GM18517 (cell line): ENCODE data around the gene HOXB8.

Experiments
- ATAC-seq: cut with Tn5 transposase; IDR thresholded peaks from one replicate; pipeline ENCODE4 v1.9.1; 2021; ENCODE audit warnings: mild to moderate bottlenecking, moderate library complexity; ENCODE audit not compliant: unreplicated experiment

The HOXB8 gene

DNA sequence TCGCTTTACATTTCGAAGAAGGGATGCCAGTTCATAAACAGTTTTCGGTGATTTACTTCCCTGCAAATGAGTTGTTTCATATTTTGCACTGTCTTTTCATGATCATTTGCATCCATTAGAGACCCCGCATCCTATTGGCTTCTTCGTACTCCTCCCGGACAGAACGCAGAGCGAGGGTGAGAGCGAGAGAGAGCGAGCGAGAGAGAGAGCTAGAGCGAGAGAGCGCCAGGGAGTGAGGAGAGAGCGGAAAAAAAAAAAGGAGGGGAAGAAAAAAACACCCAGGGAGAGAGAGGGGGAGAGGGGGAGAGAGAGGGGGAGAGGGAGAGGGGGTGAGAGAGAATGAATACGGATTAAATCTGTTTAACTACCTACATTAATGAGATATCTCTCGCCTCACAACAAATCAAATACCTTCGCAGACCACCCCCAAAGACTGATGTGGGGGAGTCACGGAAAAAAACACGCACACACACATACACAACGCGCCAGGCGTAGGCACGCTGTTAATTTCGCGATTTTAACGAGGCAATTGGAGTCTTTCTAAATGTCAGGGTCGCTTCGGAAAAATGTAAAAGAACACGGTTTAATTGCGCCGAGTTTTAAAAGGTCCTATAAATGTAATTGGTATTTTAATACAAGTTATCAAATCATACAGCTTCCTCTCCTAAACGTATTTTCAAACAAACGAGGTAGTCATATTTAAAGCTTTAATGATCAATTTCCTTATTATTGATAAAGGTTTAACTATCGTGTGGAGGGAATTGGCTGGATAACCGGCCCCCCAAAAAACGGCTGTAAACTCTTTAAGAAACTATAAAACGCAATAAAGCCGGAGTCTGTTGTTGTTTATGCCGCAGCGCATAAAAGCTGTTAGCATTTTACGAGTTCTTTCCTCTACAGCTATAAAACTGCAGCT is at the start of gene HOXB8:
Gene HOXB8 (minus strand): TSS at position 246 of the 916 bp plus-strand sequence. CDS start 588 bp downstream, outside the sequence.
- no peak for ATAC-seq

DNA sequence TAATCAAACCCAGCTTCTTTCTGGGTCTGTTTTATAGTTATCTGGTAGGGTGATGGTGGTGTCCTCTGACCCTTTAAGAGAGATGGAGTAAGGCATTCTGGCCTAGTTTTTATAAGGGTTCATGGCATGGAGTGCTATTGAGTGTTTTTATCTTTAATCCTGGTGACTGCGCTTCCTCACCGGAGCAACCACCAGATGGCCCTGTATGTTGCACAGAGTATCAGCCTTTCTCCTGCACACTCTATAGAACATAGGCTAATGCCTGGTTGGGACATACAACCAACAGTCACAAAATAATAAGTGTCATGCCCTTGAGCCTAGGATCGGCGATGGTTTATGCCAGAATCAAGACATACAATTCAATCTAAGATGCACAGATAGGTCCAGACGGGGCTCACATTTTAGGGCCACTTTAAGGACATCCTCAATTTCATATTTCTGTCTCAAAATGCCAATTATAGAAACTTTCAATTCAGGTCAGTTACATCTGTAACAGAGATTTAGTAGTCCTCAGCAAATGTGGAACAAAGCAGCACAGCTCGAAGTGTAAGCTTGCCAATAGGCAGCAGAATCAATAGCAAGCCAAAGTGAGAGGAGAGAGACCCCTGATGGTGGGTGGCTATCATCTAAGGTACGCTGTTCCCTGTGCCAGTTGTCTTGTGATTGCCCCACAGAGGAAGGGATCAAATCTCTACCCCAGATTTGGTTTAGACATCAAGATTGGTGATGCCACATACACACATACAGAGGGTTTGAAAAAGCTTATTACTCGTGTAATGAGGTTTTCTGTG is 48.2 kb upstream of the HOXB8 start:
- ATAC-seq = no peak

DNA sequence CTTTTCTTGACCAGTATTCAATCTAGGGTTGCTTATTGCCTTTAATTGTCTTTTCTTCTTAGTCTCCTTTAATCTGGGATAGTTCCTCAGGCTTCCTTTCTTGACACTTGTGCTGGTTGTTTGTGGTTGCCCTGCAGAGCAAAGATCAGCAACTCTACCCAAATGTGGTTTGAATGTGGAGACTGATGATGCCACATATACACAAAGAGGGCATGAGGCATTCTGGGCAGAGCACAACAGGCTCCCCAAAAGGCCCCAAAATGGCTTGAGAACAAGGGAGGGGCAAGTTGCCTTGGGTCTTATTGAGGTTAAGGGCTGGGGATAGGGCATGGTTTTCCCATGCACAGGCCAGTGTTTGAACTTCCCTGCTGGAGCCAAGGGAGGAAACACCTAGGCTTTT is 40.8 kb upstream of the HOXB8 start:
- ATAC-seq = no peak

DNA sequence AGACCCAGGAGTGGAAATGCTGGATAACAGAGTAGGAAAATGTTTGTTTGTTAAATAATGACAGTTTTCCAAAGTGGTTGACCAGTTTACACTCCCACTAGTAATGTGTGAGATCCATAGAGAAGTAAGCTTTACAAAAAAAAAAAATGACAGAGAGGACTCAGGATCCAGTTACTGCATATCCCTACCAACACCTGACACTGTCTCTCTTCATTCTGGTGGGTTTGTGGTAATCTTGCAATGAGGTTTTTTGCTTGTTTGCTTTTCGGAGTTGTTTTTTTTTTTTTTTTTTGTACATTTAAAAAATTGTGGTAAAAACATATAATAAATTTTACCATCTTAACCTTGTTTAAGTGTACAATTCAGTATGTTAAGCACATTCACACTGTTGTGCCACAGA is 34.6 kb upstream of the HOXB8 start:
- no peak for ATAC-seq

DNA sequence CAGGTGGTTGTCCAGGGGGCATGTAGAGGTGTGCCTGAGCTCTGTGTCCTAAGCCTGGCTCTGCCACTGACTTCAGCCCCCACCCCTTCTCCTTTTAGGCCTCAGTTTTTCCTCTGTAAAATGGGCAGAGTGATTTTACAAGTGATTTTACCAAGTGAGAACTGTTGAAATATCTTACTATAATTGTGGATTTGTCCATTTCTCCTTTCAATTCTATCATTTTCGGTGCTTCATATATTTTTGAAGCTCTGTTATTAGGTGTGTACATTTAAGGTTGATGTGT is 32.8 kb upstream of the HOXB8 start:
- no peak for ATAC-seq

DNA sequence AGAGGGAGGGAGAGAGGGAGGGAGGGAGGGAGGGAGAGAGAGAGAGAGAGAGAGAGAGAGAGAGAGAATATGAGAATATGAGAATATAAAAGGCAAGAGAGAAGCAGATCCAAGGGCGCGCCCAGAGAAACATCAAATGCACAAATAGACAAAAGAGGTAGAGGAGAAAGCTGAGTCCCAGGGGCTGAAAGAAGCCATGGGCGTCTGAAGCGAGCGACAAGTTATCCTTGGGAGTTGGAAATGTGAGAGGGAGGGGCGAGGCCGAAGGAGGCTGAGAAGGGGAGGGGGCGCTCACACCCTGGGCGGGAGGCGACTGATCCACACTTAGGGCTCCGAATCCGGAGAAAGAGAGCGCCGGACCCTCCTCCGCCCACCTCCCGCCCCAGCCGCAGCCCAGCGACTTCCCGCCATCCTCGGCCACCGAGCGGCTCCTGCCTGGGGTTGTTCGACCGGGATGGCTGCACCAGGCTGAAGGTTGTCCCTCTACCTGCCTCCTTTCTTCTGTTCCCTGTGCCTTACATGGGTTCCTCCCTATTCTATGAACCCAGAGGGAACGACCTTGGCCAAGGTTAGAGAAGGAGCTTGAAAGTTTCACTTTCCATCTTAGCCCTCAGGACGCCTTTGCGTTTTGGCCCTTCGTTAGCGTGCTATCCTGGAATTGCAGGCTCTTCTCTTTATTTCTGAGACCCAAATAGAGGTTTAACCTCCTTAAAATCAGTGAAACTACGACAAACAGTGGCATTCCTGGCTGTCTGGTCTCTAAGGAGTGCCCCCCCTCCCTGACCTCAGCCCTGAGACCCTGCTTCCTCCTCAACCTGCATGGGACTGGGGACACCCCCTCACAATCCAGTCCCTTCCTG is 32.2 kb upstream of the HOXB8 start:
- no peak for ATAC-seq

DNA sequence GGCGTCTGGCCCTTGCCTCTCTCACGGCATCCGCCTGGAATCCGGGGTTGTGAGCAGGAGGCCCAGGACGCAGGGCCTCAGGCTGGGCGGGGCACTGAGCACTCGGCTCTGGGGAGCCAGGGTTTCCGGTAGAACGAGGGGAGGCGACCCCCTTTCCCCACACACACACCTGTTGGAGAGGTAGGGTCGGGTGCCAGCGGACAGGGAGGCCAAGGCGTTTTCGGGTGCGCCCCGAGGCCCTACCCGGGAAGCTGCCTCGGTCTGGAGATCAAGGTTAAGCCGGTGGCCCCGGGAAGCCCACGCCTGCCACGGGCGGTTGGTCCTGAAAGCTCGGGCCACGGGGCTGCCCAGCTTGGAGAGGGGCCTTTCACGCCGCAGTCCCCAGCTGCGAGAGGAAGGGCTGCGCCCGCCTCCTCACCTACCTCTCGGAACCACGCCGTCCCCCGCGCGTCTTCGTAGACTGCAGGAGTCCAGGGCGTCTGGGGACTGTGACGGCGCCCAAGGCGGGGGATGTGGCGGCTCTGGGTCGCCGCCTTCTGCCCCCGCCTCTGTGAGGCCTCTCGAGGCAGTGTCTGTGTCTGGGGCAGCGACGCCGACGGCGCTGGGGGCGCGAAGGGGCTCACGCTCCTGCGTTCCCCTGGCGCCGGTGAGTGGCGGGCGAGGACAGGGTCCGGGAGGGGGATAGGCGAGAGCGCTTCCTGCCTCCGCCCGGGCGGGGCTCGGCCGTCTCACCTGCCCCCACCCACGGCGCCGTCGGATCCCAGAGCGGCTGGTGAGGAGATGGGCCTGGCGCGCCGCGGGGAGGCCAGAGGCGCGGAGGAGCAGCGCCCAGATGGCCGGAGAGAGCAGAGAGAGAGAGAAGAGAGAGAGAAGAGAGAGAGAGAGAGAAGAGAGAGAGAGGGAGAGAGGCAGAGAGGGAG is 31.4 kb upstream of the HOXB8 start:
- no peak for ATAC-seq

DNA sequence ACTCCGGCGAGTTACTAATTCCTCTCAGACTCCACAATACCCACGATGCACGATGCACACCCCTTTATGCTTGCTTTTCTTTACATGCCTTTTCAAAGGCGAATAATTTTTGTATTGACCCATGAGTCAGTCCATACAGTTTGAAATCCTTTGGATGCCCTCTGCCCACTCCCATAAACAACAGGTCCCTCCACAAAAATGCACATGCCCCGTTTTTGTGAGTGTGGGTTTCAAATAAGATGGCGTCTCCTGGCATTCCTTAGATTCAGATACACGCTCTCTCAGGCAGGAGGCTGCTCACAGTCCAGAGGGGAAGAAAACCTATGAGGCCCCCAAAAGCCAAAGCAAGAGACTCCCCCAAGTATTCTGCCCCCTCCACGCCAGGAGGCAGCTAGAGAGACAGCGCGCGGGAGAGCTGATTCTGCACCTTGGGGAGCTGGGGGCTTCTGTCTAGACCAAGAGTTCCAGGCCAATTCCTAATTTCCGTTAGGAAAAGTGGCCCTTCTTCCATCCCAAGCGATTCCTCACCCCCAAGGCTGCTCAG is 30.6 kb upstream of the HOXB8 start:
- ATAC-seq = no peak

DNA sequence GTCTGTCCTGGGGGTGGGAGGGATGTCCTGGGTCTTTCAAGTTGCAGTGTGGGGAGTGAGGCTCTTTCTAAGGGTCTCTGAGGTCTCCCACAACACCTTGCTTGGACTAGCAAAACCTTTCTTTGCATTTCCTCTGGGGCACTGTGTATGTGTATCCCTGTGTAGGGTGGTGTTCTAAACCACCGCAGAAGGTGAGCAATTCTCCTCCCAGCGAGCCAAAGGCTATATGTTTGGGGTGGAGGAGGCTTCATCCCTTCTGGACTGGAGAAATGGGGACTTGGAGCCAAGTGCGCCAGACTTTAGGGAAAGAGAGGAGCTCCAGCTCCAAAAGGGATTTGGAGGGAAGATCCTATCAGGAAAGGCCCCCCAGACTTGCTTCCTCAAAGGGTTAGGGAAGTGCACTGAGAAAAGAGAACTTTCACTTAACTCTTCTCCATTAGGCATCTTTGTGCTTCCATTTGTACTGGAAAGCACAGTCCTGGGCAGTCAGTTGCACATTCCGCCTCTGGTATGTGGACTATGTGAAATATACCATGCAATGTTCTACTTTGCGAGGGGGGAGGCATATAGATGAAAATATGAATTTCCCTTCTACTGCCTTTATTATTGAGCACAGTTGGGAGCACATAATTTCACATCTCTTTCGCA is 29.9 kb upstream of the HOXB8 start:
- ATAC-seq = no peak

DNA sequence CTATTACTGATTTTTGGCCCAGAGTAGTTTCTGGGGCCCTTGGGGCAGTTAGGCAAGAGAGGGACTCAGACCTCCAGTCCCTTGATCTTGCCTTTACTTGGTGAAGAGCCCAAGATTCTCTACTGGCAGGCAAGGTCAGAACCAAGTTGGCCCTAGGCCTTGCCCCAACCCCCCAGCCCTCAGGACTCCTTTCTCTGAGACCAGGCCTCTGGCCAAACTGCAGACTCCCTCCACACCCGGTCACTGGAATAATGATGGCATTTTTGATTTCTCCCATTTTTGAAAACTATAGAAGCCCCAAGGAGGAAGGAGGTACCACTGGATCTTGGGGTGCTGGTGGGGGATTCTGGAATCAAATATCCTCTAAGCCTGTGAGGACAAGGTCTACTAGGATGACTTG is 29.1 kb upstream of the HOXB8 start:
- ATAC-seq = no peak

DNA sequence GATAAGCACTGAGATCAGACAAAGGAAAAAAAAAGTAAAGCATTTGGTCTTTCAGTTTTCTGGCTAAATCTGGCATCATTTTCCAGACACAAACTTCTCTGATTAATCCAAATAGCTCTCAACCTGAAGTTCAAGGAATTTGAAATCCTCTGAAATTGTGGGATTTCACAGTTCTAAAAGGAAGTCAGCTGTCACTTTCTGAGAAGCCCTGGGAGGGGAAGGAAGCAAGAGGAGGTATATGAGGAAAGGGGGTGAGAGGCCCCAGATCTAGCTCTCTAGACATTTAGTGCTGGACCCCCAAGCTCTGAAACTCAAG is 28.6 kb upstream of the HOXB8 start:
- no peak for ATAC-seq

DNA sequence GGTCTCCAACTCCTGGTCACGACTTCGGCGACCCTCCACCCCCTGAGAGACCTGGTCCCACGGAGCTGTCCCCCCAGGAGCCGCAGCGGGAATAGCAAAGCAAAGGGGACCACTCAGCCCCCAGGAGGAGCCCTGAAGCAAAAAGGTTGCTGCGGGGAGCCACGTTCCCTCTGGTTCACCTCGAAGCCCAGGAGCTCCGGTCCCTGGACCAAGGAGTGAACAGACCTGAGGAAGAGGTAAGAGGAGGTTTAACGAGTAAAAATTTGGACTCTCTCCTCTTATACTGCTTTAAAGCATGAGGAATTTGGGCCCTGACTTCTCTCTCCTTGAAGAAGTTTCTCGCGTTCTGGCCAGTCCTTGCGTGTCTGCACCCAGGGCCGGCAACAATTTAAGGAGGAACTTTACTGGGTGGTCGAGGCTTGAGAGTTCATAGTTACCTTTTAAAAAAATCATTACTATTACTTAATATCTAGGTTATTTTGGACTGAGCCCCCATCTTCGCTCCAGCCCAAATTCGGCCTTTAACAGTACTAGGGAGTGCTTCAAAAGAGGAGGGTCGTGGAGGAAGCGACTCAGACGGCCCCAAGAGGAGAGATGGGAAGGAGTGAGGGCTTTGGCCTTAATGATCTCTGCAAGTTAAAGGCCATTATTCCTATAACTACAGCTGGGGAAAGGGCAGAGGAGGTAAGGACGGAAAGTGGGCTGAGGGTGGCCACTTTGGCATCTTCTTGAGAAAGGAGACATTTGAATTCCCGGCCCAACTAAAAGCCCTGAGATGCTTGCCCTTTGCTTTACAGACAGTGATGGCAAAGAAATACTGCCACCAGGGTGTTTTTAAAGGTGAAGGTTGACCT is 28.0 kb upstream of the HOXB8 start:
- no peak for ATAC-seq

DNA sequence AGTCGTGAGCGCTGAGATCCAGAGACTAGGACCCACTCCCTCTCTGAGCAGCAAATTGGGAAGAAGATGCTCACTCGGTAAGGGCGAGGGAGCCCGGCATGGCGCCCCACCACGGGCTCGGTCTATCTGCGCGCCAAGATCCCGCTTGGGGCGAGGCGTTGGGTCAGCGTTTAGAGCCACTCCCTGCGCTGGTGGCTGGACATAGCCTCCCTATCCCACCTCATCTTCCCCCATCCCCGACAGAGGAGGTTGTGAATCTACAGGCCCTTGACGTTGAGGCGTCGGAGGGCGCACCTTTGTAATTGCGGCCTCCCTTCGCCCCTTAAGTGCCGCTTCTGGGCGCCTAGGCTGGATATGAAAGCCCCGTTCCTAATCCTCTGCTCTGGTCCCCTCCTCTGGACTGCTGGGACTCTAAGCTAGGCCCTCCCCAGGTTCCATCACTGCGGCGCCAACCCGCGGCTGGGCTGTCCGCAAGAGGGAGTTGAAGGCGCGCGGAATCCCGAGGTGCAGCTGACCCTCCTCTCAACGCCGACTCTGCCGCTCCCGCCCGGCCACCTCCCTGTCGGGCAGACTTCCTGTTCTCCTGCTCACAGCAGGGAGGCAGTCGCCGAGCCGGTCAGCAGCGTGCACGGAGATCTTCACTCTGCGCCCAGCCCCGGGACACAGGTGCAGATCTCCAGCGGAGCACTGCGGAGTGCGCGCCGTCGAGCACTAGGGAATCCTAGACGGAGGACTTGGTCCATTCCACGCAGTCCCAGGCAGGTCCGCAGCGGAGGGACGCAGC is 27.2 kb upstream of the HOXB8 start:
- ATAC-seq = no peak

DNA sequence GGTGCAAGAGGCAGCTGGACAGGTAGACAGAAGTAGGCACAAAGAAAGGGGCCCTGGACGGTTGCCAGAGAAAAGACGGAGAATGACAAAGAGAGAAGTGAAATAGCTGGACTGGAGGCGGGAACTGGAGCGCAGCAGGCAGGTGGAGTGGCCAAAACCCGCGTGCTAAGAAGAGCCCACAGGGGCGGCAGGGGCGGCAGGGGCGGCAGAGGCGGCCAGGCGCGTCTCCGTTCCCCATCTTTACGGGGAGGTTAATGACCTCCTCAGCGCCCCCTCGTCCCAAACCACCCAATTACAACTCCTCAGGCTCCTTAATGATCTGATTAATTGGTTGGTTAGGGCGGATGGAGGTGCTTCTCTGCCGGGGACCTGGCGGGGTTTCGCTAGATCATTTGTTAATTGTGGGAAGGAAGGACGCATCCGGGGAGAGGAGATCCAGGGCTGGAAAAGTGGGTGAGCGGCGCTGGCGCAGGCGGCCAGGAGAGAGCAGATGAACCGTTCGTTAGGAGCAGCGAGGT is 26.5 kb upstream of the HOXB8 start:
- no peak for ATAC-seq

DNA sequence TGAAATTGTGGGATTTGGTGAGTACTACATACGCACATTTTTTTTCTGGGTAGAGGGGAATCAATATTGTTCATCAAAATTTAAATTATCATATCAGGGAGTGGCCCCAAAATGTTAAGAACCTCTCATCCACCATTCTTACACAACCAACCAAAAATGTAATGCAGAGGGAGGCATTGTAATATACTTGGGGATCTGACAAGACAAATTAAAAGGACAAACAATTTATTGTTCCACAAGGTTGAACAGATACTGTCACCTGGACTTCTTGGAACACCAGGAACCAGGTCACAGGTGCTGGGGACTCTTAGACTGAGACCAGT is 25.7 kb upstream of the HOXB8 start:
- ATAC-seq = no peak

DNA sequence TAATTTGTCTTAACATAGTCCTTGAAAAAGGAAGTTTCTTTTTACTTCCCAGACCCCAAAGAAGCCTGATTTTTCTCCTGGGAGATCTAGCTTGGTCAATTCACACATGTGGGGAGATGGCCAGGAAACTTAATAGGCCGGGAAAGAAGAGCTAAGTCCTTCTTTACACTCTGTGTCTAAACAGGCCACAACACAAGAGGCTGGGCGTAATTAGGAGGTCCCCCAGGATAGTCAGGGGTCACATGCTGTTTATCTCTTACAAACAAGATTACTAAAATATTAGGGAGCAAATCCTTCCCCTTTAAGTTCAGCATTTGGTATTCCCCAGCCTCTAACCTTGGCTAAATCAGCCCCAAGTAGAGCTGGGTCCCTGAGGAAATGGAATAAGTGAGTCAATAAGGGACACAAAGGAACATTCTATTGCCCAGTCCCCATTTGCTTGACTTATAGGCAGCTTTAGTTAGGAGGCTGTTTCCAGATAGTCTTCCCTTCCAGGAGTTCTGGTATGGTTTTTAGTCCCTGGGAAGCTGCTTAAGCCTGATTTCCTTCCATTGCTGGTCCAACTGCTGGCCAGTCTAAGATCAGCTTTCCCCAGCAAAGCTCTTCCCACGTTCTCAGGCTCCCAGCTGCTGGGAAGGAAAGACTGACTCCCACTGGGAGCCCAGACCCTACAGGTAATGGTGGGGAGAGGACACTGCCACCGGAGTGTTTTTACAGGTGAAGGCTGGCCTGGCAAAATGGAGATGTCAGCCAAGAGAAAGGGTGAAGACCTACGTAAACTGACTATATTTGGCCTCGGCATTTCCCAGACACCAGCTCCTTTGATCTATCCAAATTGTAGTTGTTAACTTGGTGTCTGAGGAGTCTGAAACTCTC is 25.1 kb upstream of the HOXB8 start:
- ATAC-seq = no peak

DNA sequence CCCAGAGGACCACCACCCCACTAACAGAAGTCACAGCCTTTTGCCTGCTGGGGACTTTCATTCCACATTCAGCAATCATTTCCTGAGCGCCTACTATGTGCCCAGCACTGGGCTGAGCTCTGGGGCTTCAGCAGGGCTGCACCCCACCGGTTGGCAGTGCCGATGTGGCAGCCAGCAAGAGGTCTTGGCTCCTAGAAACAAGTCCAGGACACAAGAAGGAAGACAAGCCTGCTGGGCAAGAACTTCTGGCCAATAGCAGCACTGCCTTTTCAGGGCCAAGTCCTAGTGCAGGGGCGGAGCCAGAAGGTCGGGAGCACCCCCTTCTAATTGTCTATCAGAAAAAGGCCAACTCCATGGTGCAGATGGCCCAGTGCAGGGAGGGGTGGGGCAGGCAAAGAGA is 24.0 kb upstream of the HOXB8 start:
- no peak for ATAC-seq
